Measurements from ENCODE around the gene GOPC.

The GOPC gene

GRCh38 chr6:117512056-117512828 is 90.1 kb downstream of the GOPC start:
- no peak for DNase-seq (ENCODE audit: low spot score)
- no peak for TF ChIP-seq CTCF (IDR thresholded peaks at IDR 0.05; ENCODE audit: borderline replicate concordance, control extremely low read depth, extremely low read depth, insufficient read depth, missing control alignments)
- in situ Hi-C loops (cut with MboI; ENCODE audit: low sequenced_read_pairs, unreplicated experiment): no loop called here

Measured in GM13976 (cell line).